ENCODE data around the gene SENP5.

SENP5 gene

DNA sequence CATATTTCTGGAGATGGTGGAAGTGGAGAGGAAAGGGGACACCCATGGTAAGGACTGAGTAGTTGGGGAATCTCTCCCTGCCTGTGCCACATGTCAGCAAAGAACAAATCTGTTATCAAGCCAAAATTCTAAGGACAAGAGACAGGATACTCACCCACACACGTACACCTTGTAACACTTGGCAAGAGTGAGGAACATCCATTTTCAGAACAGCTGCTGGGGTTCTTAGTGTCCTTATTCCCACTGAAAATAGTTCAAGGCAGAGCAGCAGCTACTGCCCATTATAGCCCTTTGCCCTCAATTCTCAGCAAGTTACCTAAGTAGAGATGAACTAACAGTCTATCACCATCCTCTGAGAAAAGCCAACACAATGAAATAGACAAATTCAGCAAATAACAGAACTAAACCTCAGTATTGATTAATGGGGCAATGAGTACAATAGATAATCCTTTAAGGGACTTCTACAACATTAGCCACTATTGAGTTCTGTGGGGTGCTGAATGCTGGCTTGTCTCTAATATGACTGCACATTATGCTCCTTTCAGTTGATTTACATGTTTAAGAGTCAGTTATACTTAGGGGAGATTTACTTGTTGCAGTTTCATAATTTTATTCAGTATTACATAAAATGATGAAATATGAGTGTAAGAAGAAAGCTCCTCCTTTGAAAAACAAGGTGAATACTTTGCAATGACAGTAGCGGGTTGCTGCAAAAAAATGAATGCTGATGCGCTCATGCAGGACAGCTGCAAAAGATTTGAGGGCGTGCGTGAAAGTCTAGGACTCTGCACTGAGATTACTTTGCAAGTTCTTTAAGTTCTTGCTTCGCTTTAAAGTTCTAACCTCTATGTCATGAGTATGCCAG is 22.4 kb downstream of the SENP5 start:
- DNase-seq = no peak

DNA sequence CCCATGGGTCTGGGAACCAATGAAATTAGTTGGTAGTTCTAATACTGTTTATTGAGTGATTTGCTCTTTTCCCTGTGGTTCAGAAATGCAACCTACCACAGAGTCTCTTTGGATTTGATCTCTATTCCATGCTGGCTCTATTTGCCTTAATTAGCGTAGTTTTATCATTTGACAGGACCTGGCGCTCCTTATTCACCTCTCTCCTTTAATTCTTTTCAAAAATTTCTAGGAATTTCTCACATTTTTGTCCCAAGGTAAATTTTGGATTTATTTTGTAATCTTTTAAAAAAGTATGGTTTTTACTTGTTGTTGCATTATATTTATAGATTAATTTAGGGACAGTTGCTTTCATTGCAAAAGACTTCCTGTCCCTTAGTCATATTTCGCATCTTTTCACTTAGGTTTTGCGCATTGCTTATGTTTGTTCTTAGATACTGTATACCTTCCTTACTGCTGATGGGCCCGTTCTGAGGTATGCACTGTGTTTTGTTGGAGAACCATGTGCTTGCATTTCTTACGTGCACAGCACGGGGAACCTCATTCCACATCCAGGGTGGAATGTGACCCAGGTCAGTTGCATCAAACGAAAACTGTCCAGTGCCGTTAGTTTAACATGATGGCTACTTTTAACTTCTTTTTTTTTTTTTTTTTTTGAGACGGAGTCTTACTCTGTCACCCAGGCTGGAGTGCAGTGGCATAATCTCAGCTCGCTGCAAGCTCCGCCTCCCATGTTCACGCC is 27.0 kb downstream of the SENP5 start:
- DNase-seq = no peak

GRCh38 chr3:196896229-196896628 is 28.5 kb downstream of the SENP5 start:
- no peak for DNase-seq

GRCh38 chr3:196901768-196902167 is 34.0 kb downstream of the SENP5 start:
- no peak for DNase-seq

GRCh38 chr3:196902296-196902695 is 34.6 kb downstream of the SENP5 start:
- DNase-seq = no peak

- DNase-seq = no peak
Observed at GRCh38 chr3:196903740-196904139, 36.0 kb downstream of the SENP5 start.

GRCh38 chr3:196914866-196915265 is 47.1 kb downstream of the SENP5 start:
- no peak for DNase-seq

DNA sequence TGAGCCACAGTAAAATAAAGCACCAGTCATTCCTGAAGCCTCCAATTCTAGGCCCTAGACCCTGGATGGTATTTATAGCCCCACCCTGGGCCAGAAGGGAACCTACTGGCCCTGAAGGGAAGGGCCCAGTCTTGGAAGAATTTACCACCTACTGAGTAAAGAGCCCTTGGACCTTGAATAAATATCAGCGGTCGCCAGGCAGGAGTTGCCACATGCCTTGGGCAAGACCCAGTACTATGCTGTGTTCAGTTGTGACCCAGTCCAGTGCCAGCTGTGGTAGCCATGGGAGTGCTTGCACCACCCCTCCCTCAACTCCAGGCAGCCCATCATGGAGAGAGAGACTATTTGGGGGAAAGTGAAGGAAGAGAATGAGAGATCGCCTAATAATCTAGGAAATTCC is 47.7 kb downstream of the SENP5 start:
- no peak for DNase-seq

- DNase-seq = no peak
Observed at GRCh38 chr3:196916221-196916620, 48.5 kb downstream of the SENP5 start.

- DNase-seq = no peak
Observed at GRCh38 chr3:196916995-196917394, 49.3 kb downstream of the SENP5 start.

GRCh38 chr3:196918968-196919367 is 51.2 kb downstream of the SENP5 start:
- DNase-seq = peak; percentile 28 to 43

DNA sequence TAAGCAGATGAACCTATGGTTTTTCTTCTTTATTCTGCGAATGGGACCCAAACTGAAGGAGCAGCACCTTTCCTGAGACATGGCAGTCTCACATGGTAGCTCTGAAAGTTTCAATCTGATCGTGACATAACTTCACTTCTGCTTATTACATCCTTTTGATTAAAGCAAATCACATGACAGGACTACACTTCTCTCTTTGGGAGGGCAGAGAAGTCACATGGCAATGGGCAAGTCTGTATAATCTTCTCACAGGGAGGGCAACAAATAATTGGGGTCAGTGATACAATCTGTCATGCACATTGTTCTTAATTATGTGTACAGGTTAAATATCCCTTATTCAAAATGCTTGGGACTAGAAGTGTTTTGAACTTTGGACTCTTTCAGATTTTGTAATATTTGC is 53.0 kb downstream of the SENP5 start:
- no peak for DNase-seq

GRCh38 chr3:196927571-196928453 is 60.1 kb downstream of the SENP5 start:
- DNase-seq = no peak

GRCh38 chr3:196931157-196931556 is 63.4 kb downstream of the SENP5 start:
- DNase-seq = no peak

DNA sequence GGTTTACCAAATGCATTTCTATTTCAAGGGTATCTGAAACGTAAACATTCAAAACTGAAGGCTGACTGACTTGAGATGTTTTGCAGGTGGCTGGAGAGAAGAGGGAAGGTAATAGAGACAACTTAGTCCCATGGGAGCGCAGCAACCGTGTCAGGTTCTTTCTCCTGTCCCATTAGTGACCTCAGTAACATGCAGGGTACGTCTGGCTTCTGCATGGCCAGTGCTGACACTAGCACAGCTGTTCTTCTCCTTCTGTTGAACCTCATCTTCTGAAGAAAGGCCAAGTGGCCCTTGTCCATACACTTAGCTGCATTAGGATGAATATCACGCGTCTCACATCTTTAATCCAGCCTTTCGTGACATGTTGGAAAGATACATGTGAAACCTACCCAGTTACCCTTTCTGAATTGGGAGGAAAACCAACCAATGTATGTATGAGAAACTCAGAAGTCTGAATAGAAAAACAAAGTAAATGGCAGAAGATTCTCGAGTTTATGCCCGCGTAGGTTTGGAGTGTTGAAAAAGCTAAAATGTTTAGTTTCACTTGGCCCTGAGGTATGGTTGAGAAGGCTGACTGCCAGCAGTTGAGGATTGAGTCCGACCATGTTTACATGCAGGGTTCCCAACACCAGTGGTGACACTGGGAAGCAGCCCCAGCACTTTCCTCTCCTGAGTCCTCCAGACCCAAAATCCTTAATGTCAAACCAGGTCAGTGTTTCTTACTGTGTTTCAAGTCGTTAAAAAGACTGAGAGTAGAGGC is 64.3 kb downstream of the SENP5 start:
- no peak for DNase-seq

DNA sequence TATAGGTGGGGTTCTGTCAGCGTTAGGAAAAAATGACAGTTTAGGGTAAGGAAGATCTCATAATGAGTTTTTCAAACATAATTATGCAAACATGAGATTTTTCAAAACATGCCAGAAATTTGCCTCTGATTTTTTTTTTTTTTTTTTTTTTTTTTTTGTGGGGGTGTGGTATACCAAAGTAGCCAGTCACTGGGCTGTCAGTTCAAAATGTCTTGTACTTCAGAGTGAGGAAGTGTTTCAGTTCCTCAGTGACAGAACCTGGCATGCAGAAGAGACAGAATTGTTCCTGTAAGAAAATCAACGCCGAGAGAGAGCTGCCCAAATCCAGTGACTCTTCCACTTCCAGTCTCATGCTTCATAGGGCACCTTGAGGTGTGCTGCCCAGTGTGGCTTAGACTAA is 64.9 kb downstream of the SENP5 start:
- DNase-seq = no peak

- DNase-seq = no peak
Observed at GRCh38 chr3:196936288-196936687, 68.6 kb downstream of the SENP5 start.

GRCh38 chr3:196938124-196938523 is 70.4 kb downstream of the SENP5 start:
- DNase-seq = no peak

- no peak for DNase-seq
Observed at GRCh38 chr3:196938576-196938975, 70.9 kb downstream of the SENP5 start.

DNA sequence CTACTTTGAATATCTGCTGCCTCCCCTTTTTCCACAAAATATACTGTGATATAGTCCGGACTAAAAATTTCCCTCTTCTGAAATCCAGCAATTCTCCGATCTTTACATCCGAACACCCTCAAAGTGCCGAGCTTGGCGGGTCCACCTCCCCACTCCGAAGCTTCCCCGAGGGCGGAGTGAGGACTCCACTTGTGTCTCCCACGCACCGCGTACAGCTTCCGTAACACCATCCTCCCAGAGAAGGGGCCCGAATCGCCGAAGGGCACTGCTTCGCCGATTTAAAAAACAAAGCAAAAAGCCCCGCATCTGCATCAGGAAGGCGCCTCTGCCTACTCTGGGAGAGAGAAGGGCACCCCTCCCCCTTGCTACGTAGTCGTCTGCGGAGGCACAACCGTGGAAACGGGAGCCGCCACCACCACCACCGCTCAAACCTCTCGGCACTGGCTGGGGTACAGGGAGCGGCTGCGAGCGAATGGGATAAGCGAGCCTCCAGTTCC is 74.1 kb downstream of the SENP5 start:
- peak; percentile 51 to 69 for DNase-seq

DNA sequence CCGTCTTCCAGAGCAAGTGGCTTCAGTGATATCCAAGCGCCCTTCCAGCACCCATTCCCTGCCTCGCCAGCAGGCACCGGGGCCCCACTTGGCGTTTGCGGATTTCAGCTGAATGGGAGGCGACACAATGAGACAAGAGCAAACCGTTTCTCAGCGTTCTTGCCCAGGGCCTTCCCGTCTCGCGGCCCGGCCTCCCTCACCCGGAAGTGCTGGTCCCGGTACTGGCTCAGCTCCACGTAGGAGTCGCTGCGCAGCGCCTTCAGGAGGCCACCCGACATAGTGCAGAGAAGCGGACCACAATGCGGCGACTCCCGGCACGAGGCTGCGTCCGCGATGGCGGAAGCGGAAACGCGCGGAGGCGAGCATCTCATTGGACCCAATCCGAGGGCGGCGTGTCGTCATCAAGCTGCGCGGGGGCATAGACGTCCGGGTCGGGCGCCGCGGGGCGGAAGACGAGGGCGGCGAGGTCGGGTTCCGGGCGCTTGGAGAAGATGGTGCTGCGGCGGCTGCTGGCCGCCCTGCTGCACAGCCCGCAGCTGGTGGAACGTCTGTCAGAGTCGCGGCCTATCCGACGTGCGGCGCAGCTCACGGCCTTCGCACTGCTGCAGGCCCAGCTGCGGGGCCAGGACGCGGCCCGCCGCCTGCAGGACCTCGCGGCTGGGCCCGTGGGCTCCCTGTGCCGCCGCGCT is 74.7 kb downstream of the SENP5 start, which contains the start of gene NCBP2:
Gene NCBP2, minus strand, starts transcription at position 303 of the 689 bp plus-strand sequence. Its CDS starts 25 bp downstream, at position 278.
- DNase-seq = peak; percentile 98 to 99

DNA sequence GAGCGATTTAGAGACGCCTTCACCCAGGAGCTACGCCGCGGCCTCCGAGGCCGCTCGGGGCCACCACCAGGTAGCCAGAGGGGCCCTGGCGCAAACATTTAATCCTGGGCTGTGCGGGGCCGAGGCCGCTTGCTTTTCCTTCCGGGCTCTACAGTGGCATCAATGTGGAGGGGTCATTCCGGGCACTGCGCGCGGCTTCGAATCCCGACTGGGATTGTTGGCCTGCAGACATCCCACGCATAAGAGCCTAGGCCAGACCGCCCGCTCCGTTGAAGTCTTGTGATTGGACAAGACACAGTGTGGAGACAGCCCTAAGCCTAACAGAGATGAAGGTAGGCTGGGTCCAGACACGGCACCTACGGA is 75.2 kb downstream of the SENP5 start:
- peak in 1 of 2 experiments; percentile 29 for DNase-seq
